Lung (tissue), 12 donors: ENCODE measurements around the gene THTPA. TPM values are rescaled to one million over a fixed set of nuclear protein-coding genes. Genes with fewer than 3 reads are reported as not detected.

Experiments
- ATAC-seq: fragments of 200-7000 bp; cut with Tn5 transposase; one replicate; pipeline ENCODE4 v1.9.1; 2020; ENCODE audit warnings: moderate number of reproducible peaks; ENCODE audit not compliant: insufficient read depth, low FRiP score
- DNase-seq, 3 donors: peaks; one replicate each; pipeline ENCODE4 v3.0.0-alpha.2; 2013 to 2017
- H3K27ac ChIP-seq, 2 donors: one replicate each; pipeline ENCODE4 v1.5.1; 2013; ENCODE audit warnings: mild to moderate bottlenecking in 2 of 2, moderate library complexity in 2 of 2, control low read depth in 1 of 2, inconsistent platforms in 1 of 2, low read depth in 1 of 2, low read length in 1 of 2
- H3K27me3 ChIP-seq, 3 donors: one replicate each; pipeline ENCODE4 v1.5.1; 2013; ENCODE audit warnings: low read length in 2 of 3; ENCODE audit not compliant: control insufficient read depth in 3 of 3, insufficient read depth in 3 of 3
- H3K36me3 ChIP-seq, 4 donors: one replicate each; pipeline ENCODE4 v1.5.1; 2013; ENCODE audit warnings: low read length in 4 of 4, mild to moderate bottlenecking in 1 of 4, moderate library complexity in 1 of 4; ENCODE audit not compliant: control insufficient read depth in 4 of 4, insufficient read depth in 4 of 4
- H3K4me1 ChIP-seq, 5 donors: one replicate each; pipeline ENCODE4 v1.5.1; 2013; ENCODE audit warnings: low read length in 5 of 5, mild to moderate bottlenecking in 2 of 5, moderate library complexity in 1 of 5; ENCODE audit not compliant: control insufficient read depth in 5 of 5, insufficient read depth in 5 of 5
- H3K4me3 ChIP-seq: one replicate; pipeline ENCODE4 v1.5.1; 2013; ENCODE audit warnings: mild to moderate bottlenecking, control low read depth, moderate library complexity
- H3K9ac ChIP-seq, 2 donors: one replicate each; pipeline ENCODE4 v1.5.1; 2013; ENCODE audit warnings: low read length in 2 of 2, control low read depth in 1 of 2; ENCODE audit not compliant: insufficient read depth in 1 of 2
- H3K9me3 ChIP-seq, 4 donors: one replicate each; pipeline ENCODE4 v1.5.1; 2013; ENCODE audit warnings: low read length in 3 of 4, mild to moderate bottlenecking in 1 of 4, moderate library complexity in 1 of 4; ENCODE audit not compliant: control insufficient read depth in 4 of 4, insufficient read depth in 3 of 4
- CTCF ChIP-seq: IDR thresholded peaks from 2 replicates; pipeline ENCODE4 v1.5.1; 2012; ENCODE audit warnings: mild to moderate bottlenecking; ENCODE audit errors: control extremely low read depth, extremely low read depth
- WGBS, 2 donors: extraction: QIAGEN DNeasy Blood & Tissue Kit; methylation state at CpG; one replicate each; pipeline ENCODE4 v1.1.7; 2013; 5-methylcytosine and 5-hydroxymethylcytosine counted together
- polyA plus RNA-seq, 2 donors: library from polyadenylated mRNA; stranded (reverse); fragments of 200-250 nt; gene quantifications; one replicate each; pipeline ENCODE4 v1.2.1, GENCODE V29; 2013
- total RNA-seq, 2 donors: library from RNA; depleted of rRNA in 1 of 2; stranded (reverse); fragments of >200 nt in 1 of 2; gene quantifications; one replicate each; pipeline ENCODE4 v1.2.1, GENCODE V29; 2014 to 2021
- donor health status: control.
- donor health status: control.
- donor health status: Bipolar disorder and iron deficiency.
- donor health status: healthy.
- donor health status: DM: yes; HTN: yes; CAD: no.

THTPA gene
- total and polyA plus RNA-seq, 4 donors, result 7.7 to 22.1 (median 14.1) TPM

GRCh38 chr14:23537351-23538049 is 18.6 kb upstream of the THTPA start:
- WGBS, 2 donors, result 56 to 71% methylated on average over 13 of the region's 13 CpGs

GRCh38 chr14:23538050-23538718 is 17.9 kb upstream of the THTPA start:
- H3K4me1 ChIP-seq, result peaks cover 0 to 13% (median 0%) of the 10 kb centered on the region in 5 donors
- no peaks in the 10 kb centered on the region for H3K9me3 ChIP-seq
- 76 to 85% methylated on average over 10 of the region's 10 CpGs for WGBS, 2 donors
- H3K9ac ChIP-seq, result no peak overlapping the region
- no peak for TF ChIP-seq CTCF
- no peak overlapping the region for H3K27ac ChIP-seq
- DNase-seq, result no peak
- H3K27me3 ChIP-seq, result no peaks in the 10 kb centered on the region
- no peaks in the 10 kb centered on the region for H3K36me3 ChIP-seq
- ATAC-seq, result no peak
- H3K4me3 ChIP-seq, result no peak overlapping the region

More at GRCh38 chr14:23537351-23538049, 18.6 kb upstream of the THTPA start:
- H3K27ac ChIP-seq, result no peak overlapping the region
- no peaks in the 10 kb centered on the region for H3K27me3 ChIP-seq
- peaks cover 0 to 13% (median 0%) of the 10 kb centered on the region in 5 donors for H3K4me1 ChIP-seq
- no peak for TF ChIP-seq CTCF
- no peaks in the 10 kb centered on the region for H3K36me3 ChIP-seq
- H3K9ac ChIP-seq, result no peak overlapping the region
- DNase-seq (no peak), ATAC-seq (no peak)
- no peak overlapping the region for H3K4me3 ChIP-seq
- no peaks in the 10 kb centered on the region for H3K9me3 ChIP-seq

GRCh38 chr14:23538785-23539184 is 17.3 kb upstream of the THTPA start:
- Histone ChIP-seq H3K4me1 (peaks cover 0 to 13% (median 0%) of the 10 kb centered on the region in 5 donors), H3K36me3 (no peaks in the 10 kb centered on the region), H3K27ac (no peak overlapping the region), H3K27me3 (no peaks in the 10 kb centered on the region), H3K4me3 (no peak overlapping the region), H3K9me3 (no peaks in the 10 kb centered on the region), H3K9ac (no peak overlapping the region)
- WGBS, 2 donors, result 63 to 83% methylated on average over 7 of the region's 7 CpGs
- ATAC-seq (no peak), DNase-seq (peak; percentile 55 to 75 (median 64))
- TF ChIP-seq CTCF, result no peak
